GM12801 (cell line): ENCODE data around the gene CTPS2.

Experiments
- CTCF ChIP-seq: IDR thresholded peaks from one replicate; pipeline ENCODE4 v1.5.1; 2011; ENCODE audit warnings: control low read depth; ENCODE audit not compliant: insufficient read length; ENCODE audit errors: extremely low read depth

The CTPS2 gene

GRCh38 chrX:16683007-16683664, 29.3 kb downstream of the CTPS2 start:
- no peak for TF ChIP-seq CTCF

- no peak for TF ChIP-seq CTCF
Measured at GRCh38 chrX:16678689-16679088, 33.8 kb downstream of the CTPS2 start.

- no peak for TF ChIP-seq CTCF
Measured at GRCh38 chrX:16671005-16671404, 41.5 kb downstream of the CTPS2 start.

- TF ChIP-seq CTCF = no peak
Measured at GRCh38 chrX:16666541-16666940, 45.9 kb downstream of the CTPS2 start.

GRCh38 chrX:16665089-16665488, 47.4 kb downstream of the CTPS2 start:
- no peak for TF ChIP-seq CTCF

GRCh38 chrX:16664626-16665025, 47.8 kb downstream of the CTPS2 start:
- no peak for TF ChIP-seq CTCF

GRCh38 chrX:16664074-16664473, 48.4 kb downstream of the CTPS2 start:
- no peak for TF ChIP-seq CTCF
